GM19467 (cell line): ENCODE results near the gene RNF44.
A peak's percentile ranks its signal among the peaks of the same experiment; 100 is the strongest.
"Not testable (repeated sequence)": the region's sequence is repeated elsewhere in the genome, so short reads cannot be mapped to it uniquely, and the experiment has no call there.

Experiments used
- ATAC-seq: cut with Tn5 transposase; IDR thresholded peaks from one replicate; pipeline ENCODE4 v1.9.1; 2021; ENCODE audit warnings: mild to moderate bottlenecking, moderate library complexity; ENCODE audit not compliant: unreplicated experiment

Gene RNF44

GRCh38 chr5:176552332-176552869 lies 15.2 kb upstream of the RNF44 start:
- no peak for ATAC-seq

DNA sequence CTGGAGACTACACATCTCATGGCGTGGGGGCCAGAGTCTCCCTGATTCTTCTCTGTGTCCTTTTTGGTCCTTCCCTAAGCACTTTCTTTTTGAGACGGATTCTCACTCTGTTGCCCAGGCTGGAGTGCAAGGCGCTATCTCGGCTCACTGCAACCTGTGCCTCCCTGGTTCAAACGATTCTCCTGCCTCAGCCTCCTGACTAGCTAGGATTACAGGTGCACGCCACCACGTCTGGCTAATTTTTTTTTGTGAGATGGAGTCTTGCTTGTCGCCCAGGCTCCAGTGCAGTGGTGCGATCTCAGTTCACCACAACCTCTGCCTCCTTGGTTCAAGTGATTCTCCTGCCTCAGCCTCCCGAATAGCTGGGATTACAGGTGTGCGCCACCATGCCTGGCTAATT lies 13.7 kb upstream of the RNF44 start:
- ATAC-seq, result not testable (repeated sequence)

- ATAC-seq, result no peak
These were observed 13.2 kb upstream of the RNF44 start for GRCh38 chr5:176550275-176550831.

DNA sequence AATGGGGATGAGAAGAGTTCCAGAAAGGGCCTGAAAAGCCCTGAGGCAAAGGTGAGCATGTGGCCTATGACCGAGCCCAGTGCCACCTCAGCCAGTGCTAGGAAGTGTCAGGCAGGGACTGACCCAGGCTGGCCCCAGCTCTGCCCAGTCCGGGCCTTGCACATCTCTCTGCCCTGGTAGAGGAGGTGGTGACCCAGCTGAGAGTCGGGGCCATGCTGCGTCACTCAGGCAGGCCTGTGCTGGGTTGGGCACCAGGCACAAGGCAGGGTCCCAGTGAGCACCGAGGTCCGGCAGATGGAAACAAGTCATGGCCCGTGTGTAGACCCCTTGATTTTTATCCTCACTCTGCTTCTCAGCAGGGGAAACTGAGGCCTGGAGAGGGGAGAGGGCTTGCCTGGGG lies 12.7 kb upstream of the RNF44 start:
- ATAC-seq, result no peak

DNA sequence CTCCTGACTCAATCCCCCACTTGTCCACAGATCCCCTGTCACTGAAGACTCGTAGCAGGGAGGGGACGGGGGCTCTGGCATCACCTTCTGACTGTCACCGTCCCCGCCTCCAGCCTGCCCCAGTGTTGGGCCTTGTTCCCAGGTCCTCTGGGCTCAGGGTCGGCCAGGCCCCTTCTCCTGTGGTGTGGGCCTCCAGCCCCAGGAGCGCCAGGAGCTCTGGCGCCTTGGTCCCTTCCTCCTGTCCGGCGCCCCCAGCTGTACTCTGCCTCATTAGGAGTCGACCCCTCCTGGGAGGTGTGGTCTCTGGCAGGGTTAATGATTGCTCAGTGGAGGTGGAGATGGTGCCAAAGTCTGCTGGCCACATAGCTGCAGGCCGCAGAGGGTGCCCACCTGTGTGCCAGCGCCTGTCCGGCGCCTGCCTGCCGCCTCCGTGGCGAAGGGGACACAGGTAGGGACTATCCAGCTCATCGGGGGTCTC lies 11.8 kb upstream of the RNF44 start, which contains the start of gene CDHR2:
Gene CDHR2 (plus strand): TSS at position 376 of the 478 bp plus-strand sequence. CDS start 16,011 bp downstream, outside the sequence.
- no peak for ATAC-seq

GRCh38 chr5:176547802-176548201 lies 10.6 kb upstream of the RNF44 start:
- no peak for ATAC-seq

- no peak for ATAC-seq
These were observed 8.7 kb upstream of the RNF44 start for GRCh38 chr5:176545737-176546509.

DNA sequence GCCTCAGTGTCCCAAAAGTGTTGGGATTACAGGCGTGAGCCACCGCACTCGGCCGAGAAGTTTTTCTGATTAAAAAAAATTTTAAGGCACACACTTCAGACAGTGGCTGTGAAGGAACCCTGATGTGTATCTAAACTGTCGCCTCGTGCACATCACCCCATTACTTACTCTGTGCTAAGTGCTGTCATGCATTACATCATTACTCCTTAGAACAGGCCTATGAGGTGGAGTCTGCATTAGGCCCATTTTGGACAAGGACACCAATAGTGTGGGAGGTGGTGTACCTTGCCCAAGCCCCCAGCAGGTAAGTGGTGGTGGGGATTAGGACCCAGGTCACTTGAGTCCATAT lies 8.2 kb upstream of the RNF44 start:
- ATAC-seq, result no peak

GRCh38 chr5:176543428-176544182 lies 6.4 kb upstream of the RNF44 start:
- ATAC-seq, result peak; percentile 62

DNA sequence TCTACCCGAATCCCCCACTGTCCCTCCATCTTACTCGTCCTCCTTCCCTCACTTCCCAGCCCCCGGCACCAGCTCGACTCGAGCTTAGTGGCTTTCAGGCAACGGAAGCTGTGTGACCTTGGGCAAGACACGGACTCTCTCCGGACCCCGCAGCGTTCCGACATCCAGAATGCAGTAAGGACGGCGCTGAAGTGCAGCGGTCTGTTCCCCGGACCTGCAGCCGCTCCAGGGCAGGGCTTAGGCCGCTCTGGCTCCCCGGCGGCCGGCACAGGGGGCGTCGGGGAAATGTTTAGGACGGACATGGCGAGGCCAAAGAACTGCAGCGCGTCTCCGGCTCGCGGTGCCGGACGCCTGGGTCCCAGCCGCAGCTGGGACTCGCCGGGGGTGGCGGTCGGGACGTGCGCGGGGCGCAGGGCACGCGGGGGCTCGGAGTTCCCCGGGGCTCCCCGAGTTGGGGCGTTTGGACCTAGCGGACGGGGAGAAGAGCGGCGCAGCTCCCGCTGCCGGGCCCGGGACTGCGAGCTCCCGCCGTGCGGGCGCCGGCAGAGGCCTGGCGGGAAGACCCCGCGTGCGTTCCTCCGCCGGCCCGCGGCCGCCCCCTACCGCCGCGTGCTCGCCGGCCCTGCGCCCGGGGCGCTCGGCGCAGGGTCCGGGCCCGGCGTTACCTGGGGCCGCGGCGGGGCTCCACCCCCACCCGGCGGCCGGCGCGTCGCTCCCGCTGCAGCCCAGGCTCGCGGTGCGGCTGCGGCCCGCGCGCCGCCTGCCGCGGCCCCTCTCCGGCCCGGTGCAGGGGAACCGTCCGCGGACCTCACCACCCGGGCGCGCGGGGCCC lies 5.6 kb upstream of the RNF44 start:
- ATAC-seq, result peak; percentile 40

DNA sequence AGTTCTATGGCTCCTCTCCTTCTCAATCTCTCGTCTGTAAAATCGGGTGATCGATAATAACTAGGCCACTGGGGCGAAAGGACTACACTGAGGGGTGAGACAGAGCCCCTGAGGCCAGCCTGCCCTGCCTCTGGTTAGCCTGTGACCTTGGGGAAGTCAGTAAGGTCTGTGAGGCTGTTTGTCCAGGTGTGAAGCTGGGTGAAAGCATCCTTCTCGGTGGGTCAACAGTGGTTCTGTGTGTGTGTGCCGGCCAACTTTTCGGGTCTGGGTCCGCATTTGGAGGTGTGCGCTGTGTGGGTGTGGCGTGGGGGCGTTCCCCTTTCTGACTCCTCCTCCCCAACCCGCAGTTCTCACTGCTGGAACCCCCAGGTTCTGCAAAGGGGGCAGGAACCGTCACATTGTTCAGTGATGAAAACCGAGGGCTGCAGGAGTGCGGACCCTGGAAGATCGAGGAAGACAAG lies 5.0 kb upstream of the RNF44 start:
- ATAC-seq, result no peak

DNA sequence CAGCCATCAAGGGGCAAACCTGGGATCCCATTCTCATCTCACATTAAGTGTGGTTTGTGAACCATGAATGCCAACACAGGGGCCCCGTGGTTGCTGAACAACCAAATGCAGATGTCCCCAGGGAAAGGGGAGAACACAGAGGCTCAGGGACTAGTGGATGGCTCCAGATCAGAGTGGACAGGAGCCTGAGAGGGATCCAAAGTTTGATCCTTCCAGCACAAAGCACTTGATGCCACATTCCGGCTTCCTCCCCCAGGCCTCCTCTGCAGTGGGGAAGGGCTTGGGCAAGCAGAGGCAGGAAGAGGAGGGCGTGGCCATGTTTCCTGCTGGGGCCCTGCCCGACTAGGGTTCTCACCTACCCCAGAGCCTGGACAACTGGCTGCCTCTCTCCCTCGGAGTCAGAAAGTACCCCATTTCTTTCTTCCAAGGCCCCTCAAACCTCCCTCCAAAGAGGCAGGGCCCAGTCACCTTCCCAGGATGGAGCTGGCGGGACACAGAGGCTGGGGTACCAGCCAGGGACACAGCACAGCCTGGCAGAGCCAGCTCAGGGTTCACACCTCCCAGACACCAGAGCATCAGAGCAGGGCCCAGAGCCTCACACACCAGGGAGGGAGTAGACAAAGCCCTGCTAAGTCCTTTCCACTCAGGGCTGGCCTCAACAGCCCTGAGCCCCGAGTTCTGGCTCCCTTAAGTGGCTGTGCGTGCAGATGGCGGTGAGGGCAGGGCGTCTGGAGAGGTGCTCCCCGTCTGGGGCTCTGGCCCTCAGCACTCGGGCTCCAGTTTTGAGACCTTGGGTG lies 4.3 kb upstream of the RNF44 start:
- ATAC-seq, result no peak

DNA sequence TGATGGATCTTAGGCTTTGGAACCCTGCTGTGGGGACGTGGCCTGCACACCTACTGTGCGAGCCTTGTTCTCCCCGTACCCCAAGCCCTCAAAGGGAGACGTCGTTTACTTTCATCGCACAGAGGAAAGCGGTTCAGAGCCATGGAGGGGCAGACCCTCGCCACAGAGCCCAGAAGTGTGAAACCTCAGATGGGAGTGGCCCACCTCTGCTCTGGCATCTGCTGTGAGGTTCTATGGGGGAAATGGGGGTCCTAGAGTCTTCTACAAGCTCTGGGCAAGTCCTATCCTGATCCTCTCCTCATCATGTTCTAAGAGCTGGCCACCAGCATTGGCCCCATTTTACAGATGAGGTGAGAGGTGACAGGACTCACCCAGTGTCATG lies 3.7 kb upstream of the RNF44 start:
- ATAC-seq, result no peak

- ATAC-seq, result no peak
These were observed 3.3 kb upstream of the RNF44 start for GRCh38 chr5:176540476-176540899.

GRCh38 chr5:176538989-176539384 lies 1.8 kb upstream of the RNF44 start:
- ATAC-seq, result no peak

- ATAC-seq, result no peak
These were observed 1.2 kb upstream of the RNF44 start for GRCh38 chr5:176538230-176538988.

DNA sequence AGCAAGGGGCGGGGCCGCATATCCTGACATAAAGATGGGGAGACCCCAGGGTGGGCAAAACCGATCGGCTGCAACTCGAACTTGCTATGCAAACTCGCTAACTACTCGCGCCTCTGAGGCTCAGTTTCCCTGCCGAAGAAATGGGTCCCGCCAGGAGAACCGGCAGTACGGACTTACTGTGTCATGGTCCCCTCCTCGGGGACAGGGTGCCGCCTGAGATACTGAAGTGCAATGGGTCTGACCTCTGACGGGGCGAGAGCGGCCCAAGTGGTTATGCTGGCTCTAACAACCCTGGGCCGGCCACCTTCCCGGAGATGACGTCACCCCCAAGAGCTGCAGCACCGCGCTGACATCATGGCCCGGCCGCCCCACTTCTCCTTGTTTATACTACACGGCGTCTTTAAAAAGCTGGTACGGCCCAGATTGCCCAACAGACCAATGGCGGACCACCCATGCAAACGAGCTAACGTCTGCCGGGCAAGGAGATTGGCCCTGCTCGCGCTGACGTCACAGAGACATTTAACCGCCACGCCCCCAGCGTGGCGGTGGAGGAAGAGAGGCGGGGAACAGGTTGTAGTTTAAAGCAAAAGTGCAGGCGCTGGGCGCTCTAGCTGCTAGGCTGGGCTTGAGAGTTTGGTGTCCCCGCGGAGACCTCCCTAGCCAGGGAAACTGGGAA lies 490 bp upstream of the RNF44 start:
- ATAC-seq, result peak; percentile 63

DNA sequence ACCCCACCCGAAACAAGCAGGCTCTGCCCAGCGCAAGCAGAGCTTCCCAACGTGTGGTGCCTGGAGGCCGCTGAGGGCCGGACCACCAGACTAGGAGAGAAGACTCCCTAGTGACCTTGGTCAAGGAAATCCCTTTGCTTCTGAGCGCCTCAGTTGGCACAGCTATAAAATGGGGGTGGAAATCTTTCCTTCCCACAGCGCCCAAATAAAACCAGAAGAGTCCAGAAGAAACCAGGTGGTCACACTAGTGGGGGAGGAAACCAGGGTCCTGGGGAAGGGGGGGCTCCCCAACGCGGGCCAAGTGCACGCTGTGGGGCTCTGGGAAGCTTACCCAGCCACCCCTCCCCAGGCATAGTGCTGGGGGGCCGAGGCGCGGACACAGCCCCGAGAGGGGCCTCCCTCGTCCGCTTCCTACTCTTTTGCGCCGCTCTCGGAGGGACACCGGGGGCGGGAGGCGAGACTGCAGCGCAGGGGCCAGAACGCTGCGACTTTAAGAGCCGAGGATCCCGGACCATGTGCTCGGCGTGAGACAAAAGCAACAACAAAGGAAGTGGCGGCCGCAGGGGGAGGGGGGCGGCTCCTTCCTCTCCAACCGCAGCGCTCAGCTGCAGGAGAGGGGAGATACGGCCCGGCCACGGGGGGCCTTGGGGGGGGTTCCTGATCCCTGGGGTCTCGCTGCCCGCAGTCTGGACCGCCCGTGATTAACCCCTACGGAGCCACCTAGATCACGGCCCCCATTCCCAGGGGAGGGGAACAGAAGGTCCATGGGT lies 885 bp downstream of the RNF44 start:
- no peak for ATAC-seq
